Tibial nerve (tissue), 4 donors: ENCODE measurements around the gene TOMM70.

Source experiments
- CTCF ChIP-seq, 5 experiments: fragments of 200-600 bp in 3 of 5; fragments of 450-650 bp in 2 of 5; sonication (generic) in 3 of 5; IDR thresholded peaks; one replicate each; pipeline ENCODE4 v1.5.1; 2016 to 2019; ENCODE audit warnings: antibody characterized with exemption in 5 of 5, mild to moderate bottlenecking in 3 of 5, moderate library complexity in 2 of 5
- EP300 ChIP-seq, 2 donors: sonication (generic); formaldehyde crosslinking; IDR thresholded peaks; one replicate each; pipeline ENCODE4 v1.6.1; 2017; ENCODE audit warnings: antibody characterized with exemption in 2 of 2, mild to moderate bottlenecking in 1 of 2
- POLR2A ChIP-seq, 2 donors: fragments of 450-650 bp; IDR thresholded peaks; one replicate each; pipeline ENCODE4 v1.6.1; 2017; ENCODE audit warnings: antibody characterized with exemption in 2 of 2, mild to moderate bottlenecking in 2 of 2, moderate library complexity in 2 of 2

GRCh38 chr3:100424261-100424660 lies 23.4 kb upstream of the TOMM70 start:
- no peak for TF ChIP-seq CTCF (IDR thresholded peaks at IDR 0.05)
- no peak for TF ChIP-seq POLR2A (IDR thresholded peaks at IDR 0.05)
- TF ChIP-seq EP300 (IDR thresholded peaks at IDR 0.05) = no peak
